Ovary (tissue), 3 donors: Measurements from ENCODE around the gene MCTP1.

ENCODE experiments used
- CTCF ChIP-seq, 3 donors: fragments of 450-650 bp in 2 of 3; fragments of 200-600 bp in 1 of 3; IDR thresholded peaks; one replicate each; pipeline versions ENCODE4 v1.5.1 to v1.8.0; 2016 to 2022; ENCODE audit warnings: antibody characterized with exemption in 3 of 3, mild to moderate bottlenecking in 1 of 3
- POLR2A ChIP-seq: fragments of 450-650 bp; IDR thresholded peaks from one replicate; pipeline ENCODE4 v1.6.1; 2017; ENCODE audit warnings: antibody characterized with exemption, mild to moderate bottlenecking, moderate library complexity
- donor health status: DM: no; HTN: no; CAD: no.

GRCh38 chr5:95068289-95068910 is 216.5 kb downstream of the MCTP1 start:
- TF ChIP-seq CTCF (IDR thresholded peaks at IDR 0.05) (no peak), POLR2A (no peak)
